ENCODE results near the gene OR2H2.

The OR2H2 gene

GRCh38 chr6:29624520-29624961, 39.6 kb downstream of the OR2H2 start:
- no peak for TF ChIP-seq EZH2 (optimal IDR thresholded peaks at IDR 0.05; ENCODE audit: low read depth, low read length)
- no peak for TF ChIP-seq CTCF (IDR thresholded peaks at IDR 0.05; ENCODE audit: low read length)
- TF ChIP-seq EZH2phosphoT487 (IDR thresholded peaks at IDR 0.05; ENCODE audit: low read length): no peak
- Histone ChIP-seq H3F3A (ENCODE audit: insufficient read depth, low read length) (no peaks in the 10 kb centered on the region), H3K36me3 (replicated peaks; ENCODE audit: insufficient read depth, low read length) (no peaks in the 10 kb centered on the region), H3K27ac (ENCODE audit: low read length) (no peak overlapping the region), H2AFZ (ENCODE audit: low read length) (no peak overlapping the region), H3K4me2 (ENCODE audit: low read depth, low read length) (no peak overlapping the region), H3K9me3 (replicated peaks; ENCODE audit: insufficient read depth, low read length) (no peaks in the 10 kb centered on the region), H3K79me2 (ENCODE audit: low read length) (no peaks in the 10 kb centered on the region), H3K9ac (ENCODE audit: low read length) (no peak overlapping the region), H3K9me2 (replicated peaks; ENCODE audit: insufficient read depth, low read length) (no peaks in the 10 kb centered on the region), H3K4me1 (ENCODE audit: low read length) (0 out of 2 replicates have a peak, but pooled peaks cover 5% of the 10 kb centered on the region), H3K4me3 (ENCODE audit: low read length) (no peak overlapping the region), H3K27me3 (replicated peaks; ENCODE audit: insufficient read depth, low read length) (no peaks in the 10 kb centered on the region), H4K20me1 (ENCODE audit: insufficient read depth, low read length) (no peaks in the 10 kb centered on the region)
- DNase-seq: no peak

GRCh38 chr6:29625337-29625930, 40.5 kb downstream of the OR2H2 start:
- no peak for TF ChIP-seq EZH2phosphoT487 (IDR thresholded peaks at IDR 0.05; ENCODE audit: low read length)
- TF ChIP-seq EZH2 (optimal IDR thresholded peaks at IDR 0.05; ENCODE audit: low read depth, low read length): no peak
- TF ChIP-seq CTCF (IDR thresholded peaks at IDR 0.05; ENCODE audit: low read length): no peak
- DNase-seq: no peak
- Histone ChIP-seq H3K4me3 (ENCODE audit: low read length) (no peak overlapping the region), H2AFZ (ENCODE audit: low read length) (no peak overlapping the region), H3K4me2 (ENCODE audit: low read depth, low read length) (no peak overlapping the region), H3K9me3 (replicated peaks; ENCODE audit: insufficient read depth, low read length) (no peaks in the 10 kb centered on the region), H3K36me3 (replicated peaks; ENCODE audit: insufficient read depth, low read length) (no peaks in the 10 kb centered on the region), H3K9me2 (replicated peaks; ENCODE audit: insufficient read depth, low read length) (no peaks in the 10 kb centered on the region), H3K9ac (ENCODE audit: low read length) (no peak overlapping the region), H3F3A (ENCODE audit: insufficient read depth, low read length) (no peaks in the 10 kb centered on the region), H3K27me3 (replicated peaks; ENCODE audit: insufficient read depth, low read length) (no peaks in the 10 kb centered on the region), H3K4me1 (ENCODE audit: low read length) (0 out of 2 replicates have a peak, but pooled peaks cover 5% of the 10 kb centered on the region), H3K79me2 (ENCODE audit: low read length) (no peaks in the 10 kb centered on the region), H4K20me1 (ENCODE audit: insufficient read depth, low read length) (no peaks in the 10 kb centered on the region), H3K27ac (ENCODE audit: low read length) (no peak overlapping the region)

GRCh38 chr6:29626948-29627754, 42.2 kb downstream of the OR2H2 start:
- no peak overlapping the region for H3K9ac ChIP-seq (ENCODE audit: low read length)
- no peaks in the 10 kb centered on the region for H4K20me1 ChIP-seq (ENCODE audit: insufficient read depth, low read length)
- no peaks in the 10 kb centered on the region for H3K36me3 ChIP-seq (replicated peaks; ENCODE audit: insufficient read depth, low read length)
- peak overlapping the region; percentile 39; the same call in 1 of the 2 replicates for H3K4me2 ChIP-seq (ENCODE audit: low read depth, low read length)
- no peak for TF ChIP-seq EZH2phosphoT487 (IDR thresholded peaks at IDR 0.05; ENCODE audit: low read length)
- no peak for TF ChIP-seq CTCF (IDR thresholded peaks at IDR 0.05; ENCODE audit: low read length)
- no peak for TF ChIP-seq EZH2 (optimal IDR thresholded peaks at IDR 0.05; ENCODE audit: low read depth, low read length)
- H3K9me3 ChIP-seq (replicated peaks; ENCODE audit: insufficient read depth, low read length): no peaks in the 10 kb centered on the region
- no peak overlapping the region for H3K27ac ChIP-seq (ENCODE audit: low read length)
- no peaks in the 10 kb centered on the region for H3K79me2 ChIP-seq (ENCODE audit: low read length)
- H3K4me3 ChIP-seq (ENCODE audit: low read length): peak overlapping the region; percentile 30; the same call in 1 of the 2 replicates
- no peaks in the 10 kb centered on the region for H3K9me2 ChIP-seq (replicated peaks; ENCODE audit: insufficient read depth, low read length)
- H3K4me1 ChIP-seq (ENCODE audit: low read length): 0 out of 2 replicates have a peak, but pooled peaks cover 5% of the 10 kb centered on the region
- H2AFZ ChIP-seq (ENCODE audit: low read length): no peak overlapping the region
- H3F3A ChIP-seq (ENCODE audit: insufficient read depth, low read length): no peaks in the 10 kb centered on the region
- no peak for DNase-seq
- H3K27me3 ChIP-seq (replicated peaks; ENCODE audit: insufficient read depth, low read length): no peaks in the 10 kb centered on the region

All from MM.1S (cell line).